OCI-LY1 (cell line): ENCODE results near the gene TINAGL1.

Source experiments
- EZH2 ChIP-seq: fragments of 200-600 bp; sonication (generic), shearing (Covaris generic); IDR thresholded peaks from 2 replicates; pipeline ENCODE4 v1.8.0; 2017; ENCODE audit warnings: borderline replicate concordance, mixed run types, mild to moderate bottlenecking, antibody characterized with exemption, low read length, moderate library complexity, mixed read lengths
- TF ChIP-seq, protein P1 (sequence below): fragments of 200-600 bp; sonication (generic), shearing (Covaris generic); IDR thresholded peaks from 2 replicates; pipeline ENCODE4 v1.5.1; 2017; ENCODE audit warnings: mild to moderate bottlenecking, antibody characterized with exemption, low read length, moderate library complexity, mixed read lengths

DNA sequence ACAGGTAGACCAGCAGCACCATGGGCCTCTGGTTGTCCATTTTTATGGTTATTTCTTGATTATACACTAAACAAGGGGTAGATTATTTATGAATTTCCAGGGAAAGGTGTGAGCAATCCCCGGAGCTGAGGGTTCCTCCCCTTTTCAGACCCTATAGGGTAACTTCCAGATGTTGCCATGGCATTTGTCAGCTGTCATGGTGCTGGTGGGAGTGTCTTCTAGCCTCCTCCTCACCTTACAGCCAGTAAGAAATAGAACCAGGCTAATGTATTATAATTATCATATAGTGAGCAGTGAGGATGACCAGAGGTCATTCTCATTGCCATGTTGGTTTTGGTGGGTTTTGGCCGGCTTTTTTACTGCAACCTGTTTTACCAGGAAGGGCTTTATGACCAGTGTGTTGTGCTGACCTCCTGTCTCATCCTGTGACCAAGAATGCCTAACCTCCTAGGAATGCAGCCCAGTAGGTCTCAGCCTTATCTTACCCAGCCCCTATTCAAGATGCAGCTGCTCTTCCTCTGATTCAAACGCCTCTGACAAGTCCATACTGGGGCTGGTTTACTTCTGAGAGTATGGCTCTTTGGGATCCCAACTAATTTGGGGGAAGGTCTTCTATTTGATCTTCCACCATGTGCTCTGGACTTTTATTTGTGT lies 13.5 kb upstream of the TINAGL1 start:
- TF ChIP-seq, protein P1, sequence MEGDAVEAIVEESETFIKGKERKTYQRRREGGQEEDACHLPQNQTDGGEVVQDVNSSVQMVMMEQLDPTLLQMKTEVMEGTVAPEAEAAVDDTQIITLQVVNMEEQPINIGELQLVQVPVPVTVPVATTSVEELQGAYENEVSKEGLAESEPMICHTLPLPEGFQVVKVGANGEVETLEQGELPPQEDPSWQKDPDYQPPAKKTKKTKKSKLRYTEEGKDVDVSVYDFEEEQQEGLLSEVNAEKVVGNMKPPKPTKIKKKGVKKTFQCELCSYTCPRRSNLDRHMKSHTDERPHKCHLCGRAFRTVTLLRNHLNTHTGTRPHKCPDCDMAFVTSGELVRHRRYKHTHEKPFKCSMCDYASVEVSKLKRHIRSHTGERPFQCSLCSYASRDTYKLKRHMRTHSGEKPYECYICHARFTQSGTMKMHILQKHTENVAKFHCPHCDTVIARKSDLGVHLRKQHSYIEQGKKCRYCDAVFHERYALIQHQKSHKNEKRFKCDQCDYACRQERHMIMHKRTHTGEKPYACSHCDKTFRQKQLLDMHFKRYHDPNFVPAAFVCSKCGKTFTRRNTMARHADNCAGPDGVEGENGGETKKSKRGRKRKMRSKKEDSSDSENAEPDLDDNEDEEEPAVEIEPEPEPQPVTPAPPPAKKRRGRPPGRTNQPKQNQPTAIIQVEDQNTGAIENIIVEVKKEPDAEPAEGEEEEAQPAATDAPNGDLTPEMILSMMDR, result no peak
- no peak for TF ChIP-seq EZH2
